Subcutaneous adipose tissue (tissue), 4 donors: ENCODE data around the gene ZFP64. TPM values are rescaled to one million over a fixed set of nuclear protein-coding genes. Genes with fewer than 3 reads are reported as not detected.

Source experiments
- CTCF ChIP-seq: fragments of 450-650 bp; IDR thresholded peaks from one replicate; pipeline ENCODE4 v1.5.1; 2016; ENCODE audit warnings: low read depth, mild to moderate bottlenecking, control low read depth, antibody characterized with exemption, moderate library complexity
- total RNA-seq, 4 donors: library from RNA; depleted of rRNA; stranded (reverse); fragments of >200 nt; gene quantifications; one replicate each; pipeline ENCODE4 v1.1.0, GENCODE V29; 2016

Gene ZFP64
- total RNA-seq, 4 donors from 2014 or later: 8.7 to 9.3 (median 9.0) TPM

DNA sequence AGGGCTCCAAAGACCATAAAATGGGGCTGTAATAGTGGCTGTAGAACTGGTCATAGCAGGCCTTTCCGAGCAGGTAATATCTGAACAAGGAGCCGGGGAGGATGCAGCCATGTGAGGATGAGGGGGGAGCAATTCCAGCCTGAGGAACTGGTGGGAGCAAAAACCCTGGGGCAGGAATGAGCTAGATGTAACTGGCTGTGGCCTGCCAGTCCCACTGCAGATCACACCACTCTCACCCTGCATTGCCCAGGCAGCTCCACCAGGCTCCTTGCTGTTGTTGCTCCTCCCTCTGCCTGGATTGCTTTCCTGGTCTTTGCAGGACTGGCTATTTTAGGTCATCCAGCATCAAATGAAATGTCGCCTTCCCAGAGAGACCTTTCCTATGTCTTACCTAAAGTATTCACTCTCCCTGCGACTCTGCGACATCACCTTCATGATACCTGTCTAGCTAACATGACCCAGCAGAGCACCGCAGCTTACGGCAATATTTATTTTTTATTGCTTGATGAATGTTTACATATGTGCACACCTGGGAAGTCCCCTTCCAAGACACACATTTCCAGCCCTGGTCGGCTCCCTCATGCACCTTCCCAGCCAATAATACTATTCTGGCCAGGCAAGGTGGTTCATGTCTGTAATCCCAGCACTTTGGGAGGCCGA lies 2.4 kb upstream of the ZFP64 start:
- no peak for TF ChIP-seq CTCF

- no peak for TF ChIP-seq CTCF
Measured at GRCh38 chr20:52193133-52193532, 1.6 kb upstream of the ZFP64 start.

DNA sequence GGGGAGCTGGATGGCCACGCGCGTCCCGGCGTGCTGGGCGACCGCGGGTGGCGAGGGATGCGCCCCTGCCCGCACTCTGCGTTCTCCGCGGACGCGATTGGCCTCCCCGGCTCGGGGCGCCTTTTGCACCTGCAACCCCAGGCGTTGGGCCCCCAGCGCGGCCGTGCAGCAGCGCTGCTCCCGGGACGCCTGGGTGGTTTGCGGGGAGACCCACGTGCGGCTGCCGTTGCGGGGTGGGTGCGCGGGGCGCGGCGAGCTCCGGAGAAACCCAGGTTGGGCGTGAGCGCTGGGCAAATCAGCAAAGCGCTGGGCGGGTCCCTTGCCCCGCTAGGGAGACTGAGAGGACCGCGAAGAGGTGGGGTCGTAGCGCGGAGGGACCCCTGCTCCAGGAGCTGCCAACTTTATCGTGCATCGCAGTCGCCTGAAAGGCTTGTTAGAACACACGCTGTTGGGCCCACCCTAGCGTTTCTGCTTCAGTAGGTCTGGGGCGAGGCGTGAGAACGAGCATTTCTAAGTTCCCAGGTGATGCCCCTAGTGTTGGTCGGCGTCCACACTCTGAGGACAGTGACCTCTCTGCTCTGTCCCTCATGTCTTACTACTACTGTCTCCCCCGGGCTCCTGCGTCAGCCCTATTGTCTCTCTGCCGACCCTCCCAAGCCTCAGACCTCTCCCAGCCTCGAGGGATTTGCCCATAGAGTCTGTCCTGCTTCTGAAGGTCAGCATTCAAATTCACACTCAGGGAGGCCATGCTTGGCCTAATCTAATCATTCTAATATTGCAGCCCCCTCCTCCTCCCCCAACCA lies 538 bp upstream of the ZFP64 start:
- TF ChIP-seq CTCF: no peak

DNA sequence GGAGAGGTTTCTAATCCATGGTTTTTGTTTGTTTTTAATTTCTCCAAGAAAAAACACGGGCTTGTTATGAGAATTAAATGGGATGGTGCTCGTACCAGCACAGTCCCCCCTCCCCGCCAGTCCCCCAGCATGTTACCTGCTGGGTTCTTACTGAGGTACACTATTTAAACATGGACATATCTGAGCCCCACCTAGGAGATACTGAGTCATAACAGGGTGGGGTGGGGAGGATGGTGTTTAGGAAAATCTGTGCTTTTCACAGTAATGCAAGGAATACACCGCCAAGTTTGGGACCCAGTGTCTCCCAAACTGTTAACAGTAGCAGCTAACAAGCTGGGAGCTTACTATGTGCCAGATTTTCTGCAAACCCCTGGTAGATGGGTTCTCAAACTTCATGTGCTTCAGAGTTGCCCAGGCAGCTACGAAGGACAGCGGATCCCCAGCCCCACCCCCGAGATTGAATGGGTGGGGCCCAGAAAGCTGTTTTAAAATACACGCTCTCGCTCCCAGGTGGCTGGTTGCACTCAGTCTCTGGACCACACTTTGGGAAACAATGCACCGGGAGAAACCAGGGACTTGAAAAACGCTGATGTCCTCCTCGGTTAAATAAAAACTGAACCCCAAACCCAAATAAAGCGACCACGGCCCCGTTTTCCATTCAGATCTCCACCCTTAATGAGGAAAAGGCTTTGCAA lies 995 bp downstream of the ZFP64 start:
- TF ChIP-seq CTCF: no peak

DNA sequence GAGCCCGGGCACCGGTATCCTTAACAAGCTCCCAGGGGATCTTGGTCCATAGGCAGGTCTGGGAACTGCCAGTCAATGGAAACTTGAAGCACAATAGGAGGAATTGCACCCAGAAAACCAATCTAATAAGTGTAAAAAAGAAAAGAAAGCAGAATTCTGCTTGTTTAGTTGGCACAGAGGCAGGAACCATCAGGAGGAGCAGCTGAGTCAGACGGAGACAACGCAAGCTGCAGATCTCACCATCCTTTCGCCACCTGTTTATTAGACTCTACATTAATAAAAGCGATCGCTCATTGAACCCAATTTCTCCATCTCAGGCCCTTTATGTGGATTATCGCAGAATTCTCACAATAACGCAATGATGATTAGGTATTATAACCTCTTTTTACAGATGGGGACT lies 9.8 kb downstream of the ZFP64 start:
- TF ChIP-seq CTCF: no peak

DNA sequence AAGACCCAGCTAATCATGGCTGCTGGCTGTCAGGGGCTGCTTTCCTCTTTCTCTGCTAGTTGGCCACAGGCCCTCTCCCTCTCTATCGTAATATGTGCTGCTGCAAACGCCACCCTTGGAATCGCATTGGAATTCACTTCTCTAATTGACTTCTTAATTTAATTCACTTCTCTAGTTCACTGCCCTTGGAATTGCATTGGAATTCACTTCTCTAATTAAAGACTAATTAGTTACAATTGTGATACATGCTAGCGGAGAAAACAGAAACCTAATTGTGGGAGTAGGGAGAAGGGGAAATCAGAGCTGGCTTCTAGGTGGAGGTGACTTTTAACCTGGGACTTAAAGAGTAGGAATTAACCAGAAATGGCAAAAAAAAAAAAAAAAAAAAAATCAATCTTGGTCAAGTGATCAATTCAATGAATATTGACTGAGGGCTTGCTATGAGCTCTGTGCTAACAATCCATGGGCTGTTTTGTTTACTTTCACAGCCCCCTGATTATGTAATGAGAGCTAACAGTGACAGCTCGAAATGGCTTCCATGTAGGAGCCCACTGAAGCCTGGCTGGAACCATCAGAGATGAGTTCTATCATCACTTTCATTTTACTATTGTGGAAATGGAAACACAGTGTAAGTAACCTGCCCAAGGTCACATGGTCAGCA lies 11.3 kb downstream of the ZFP64 start:
- TF ChIP-seq CTCF: no peak
